ENCODE data around the gene TRIM7.

DNA sequence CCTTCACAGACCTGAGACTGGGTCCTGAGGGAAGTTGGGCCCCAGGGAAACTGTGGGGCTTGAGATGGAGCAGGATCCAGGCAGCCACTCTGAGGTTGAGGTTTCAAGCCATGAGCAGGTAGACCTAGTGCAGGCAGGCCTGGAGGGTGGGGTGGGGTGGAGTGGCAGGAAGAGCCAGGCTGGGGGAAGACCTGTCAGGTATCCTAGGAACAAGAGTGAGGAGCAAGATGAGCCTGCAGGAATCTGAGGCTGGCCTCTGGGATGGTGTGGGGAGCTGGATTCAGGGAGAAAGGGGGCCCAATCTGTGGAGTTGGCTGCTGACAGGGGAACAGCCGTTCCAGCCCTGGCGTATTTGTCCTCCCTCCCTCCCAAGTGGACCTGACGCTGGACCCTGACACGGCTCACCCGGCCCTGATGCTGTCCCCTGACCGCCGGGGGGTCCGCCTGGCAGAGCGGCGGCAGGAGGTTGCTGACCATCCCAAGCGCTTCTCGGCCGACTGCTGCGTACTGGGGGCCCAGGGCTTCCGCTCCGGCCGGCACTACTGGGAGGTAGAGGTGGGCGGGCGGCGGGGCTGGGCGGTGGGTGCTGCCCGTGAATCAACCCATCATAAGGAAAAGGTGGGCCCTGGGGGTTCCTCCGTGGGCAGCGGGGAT, 28.9 kb upstream of the TRIM7 start:
- TF ChIP-seq, protein P1, sequence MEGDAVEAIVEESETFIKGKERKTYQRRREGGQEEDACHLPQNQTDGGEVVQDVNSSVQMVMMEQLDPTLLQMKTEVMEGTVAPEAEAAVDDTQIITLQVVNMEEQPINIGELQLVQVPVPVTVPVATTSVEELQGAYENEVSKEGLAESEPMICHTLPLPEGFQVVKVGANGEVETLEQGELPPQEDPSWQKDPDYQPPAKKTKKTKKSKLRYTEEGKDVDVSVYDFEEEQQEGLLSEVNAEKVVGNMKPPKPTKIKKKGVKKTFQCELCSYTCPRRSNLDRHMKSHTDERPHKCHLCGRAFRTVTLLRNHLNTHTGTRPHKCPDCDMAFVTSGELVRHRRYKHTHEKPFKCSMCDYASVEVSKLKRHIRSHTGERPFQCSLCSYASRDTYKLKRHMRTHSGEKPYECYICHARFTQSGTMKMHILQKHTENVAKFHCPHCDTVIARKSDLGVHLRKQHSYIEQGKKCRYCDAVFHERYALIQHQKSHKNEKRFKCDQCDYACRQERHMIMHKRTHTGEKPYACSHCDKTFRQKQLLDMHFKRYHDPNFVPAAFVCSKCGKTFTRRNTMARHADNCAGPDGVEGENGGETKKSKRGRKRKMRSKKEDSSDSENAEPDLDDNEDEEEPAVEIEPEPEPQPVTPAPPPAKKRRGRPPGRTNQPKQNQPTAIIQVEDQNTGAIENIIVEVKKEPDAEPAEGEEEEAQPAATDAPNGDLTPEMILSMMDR (IDR thresholded peaks at IDR 0.05), result no peak
- TF ChIP-seq EZH2 (IDR thresholded peaks at IDR 0.05; ENCODE audit: borderline replicate concordance, insufficient read depth, low read depth, low read length, poor library complexity, severe bottlenecking), result no peak
